Measurements from ENCODE around the gene LSAMP. TPM values are rescaled to one million over a fixed set of nuclear protein-coding genes. Genes with fewer than 3 reads are reported as not detected.

The LSAMP gene
- total and polyA plus RNA-seq, 9 of the 15 experiments (the other 6 are each of a cell fraction or from before 2014, with no cell fraction given), result 0.09 to 0.11 TPM; not detected in 7

DNA sequence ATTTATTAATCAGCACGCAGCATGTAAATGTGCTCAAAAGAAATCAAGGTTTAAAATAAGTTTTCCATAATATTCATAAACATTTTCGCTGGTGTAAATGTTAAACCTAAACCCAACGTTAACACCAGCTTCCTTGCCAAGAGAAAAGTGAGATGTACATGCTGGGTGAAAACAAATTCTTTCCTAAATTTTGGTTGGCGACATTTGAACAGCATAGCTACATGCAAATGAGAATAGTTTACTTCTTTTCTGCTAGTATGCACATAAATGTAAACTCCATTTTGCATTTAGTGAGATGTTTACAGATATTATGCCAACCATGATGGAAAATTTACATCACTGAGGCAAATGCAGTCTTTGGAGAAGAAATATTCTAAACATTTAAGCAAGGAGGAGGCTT lies 639.8 kb downstream of the LSAMP start (continued):
- TF ChIP-seq, protein P1, sequence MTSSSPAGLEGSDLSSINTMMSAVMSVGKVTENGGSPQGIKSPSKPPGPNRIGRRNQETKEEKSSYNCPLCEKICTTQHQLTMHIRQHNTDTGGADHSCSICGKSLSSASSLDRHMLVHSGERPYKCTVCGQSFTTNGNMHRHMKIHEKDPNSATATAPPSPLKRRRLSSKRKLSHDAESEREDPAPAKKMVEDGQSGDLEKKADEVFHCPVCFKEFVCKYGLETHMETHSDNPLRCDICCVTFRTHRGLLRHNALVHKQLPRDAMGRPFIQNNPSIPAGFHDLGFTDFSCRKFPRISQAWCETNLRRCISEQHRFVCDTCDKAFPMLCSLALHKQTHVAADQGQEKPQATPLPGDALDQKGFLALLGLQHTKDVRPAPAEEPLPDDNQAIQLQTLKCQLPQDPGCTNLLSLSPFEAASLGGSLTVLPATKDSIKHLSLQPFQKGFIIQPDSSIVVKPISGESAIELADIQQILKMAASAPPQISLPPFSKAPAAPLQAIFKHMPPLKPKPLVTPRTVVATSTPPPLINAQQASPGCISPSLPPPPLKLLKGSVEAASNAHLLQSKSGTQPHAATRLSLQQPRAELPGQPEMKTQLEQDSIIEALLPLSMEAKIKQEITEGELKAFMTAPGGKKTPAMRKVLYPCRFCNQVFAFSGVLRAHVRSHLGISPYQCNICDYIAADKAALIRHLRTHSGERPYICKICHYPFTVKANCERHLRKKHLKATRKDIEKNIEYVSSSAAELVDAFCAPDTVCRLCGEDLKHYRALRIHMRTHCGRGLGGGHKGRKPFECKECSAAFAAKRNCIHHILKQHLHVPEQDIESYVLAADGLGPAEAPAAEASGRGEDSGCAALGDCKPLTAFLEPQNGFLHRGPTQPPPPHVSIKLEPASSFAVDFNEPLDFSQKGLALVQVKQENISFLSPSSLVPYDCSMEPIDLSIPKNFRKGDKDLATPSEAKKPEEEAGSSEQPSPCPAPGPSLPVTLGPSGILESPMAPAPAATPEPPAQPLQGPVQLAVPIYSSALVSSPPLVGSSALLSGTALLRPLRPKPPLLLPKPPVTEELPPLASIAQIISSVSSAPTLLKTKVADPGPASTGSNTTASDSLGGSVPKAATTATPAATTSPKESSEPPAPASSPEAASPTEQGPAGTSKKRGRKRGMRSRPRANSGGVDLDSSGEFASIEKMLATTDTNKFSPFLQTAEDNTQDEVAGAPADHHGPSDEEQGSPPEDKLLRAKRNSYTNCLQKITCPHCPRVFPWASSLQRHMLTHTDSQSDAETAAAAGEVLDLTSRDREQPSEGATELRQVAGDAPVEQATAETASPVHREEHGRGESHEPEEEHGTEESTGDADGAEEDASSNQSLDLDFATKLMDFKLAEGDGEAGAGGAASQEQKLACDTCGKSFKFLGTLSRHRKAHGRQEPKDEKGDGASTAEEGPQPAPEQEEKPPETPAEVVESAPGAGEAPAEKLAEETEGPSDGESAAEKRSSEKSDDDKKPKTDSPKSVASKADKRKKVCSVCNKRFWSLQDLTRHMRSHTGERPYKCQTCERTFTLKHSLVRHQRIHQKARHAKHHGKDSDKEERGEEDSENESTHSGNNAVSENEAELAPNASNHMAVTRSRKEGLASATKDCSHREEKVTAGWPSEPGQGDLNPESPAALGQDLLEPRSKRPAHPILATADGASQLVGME (CRISPR knock-in tag; IDR thresholded peaks at IDR 0.05), result no peak
- no peak for TF ChIP-seq ARID1B (IDR thresholded peaks at IDR 0.05)

DNA sequence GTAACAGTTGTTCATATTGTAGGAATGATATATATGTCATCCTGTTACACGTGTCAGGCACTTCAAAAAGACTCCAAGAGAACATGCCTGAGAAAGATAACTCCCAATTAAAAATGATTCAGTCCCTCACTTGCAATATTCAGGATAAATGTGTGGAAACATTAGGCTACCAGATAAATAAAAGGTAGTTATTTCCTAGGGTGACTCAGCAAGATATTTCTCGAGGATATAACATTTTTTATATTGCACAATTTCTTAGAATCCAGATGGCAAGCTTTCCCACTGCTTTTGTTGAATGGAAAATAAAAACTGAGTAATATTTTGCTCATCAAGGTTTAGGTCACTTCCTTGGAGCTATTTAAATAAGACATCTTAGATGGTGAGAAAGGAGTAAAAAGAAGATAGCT lies 640.6 kb downstream of the LSAMP start:
- 0% methylated on average over 2 of the region's 2 CpGs for WGBS (ENCODE audit: insufficient coverage, low coverage, missing lambda C conversion rate)
- Histone ChIP-seq H3K4me1 (replicated peaks in 1 of 2; ENCODE audit: control insufficient read depth in 2 of 2, insufficient read depth in 2 of 2, low read length in 2 of 2) (no peaks in the 10 kb centered on the region), H3K9me1 (ENCODE audit: control insufficient read depth, insufficient read depth, low read length) (no peaks in the 10 kb centered on the region), H3K27me3 (ENCODE audit: control insufficient read depth in 2 of 2, insufficient read depth in 2 of 2, low read length in 2 of 2) (no peaks in the 10 kb centered on the region; a peak in 1 of 5 replicates), H3K36me3 (ENCODE audit: control insufficient read depth, insufficient read depth, low read length) (no peaks in the 10 kb centered on the region), H3K4me3 (no peak overlapping the region), H3K79me2 (ENCODE audit: control insufficient read depth, insufficient read depth, low read length) (no peaks in the 10 kb centered on the region), H3K9ac (ENCODE audit: insufficient read depth in 1 of 2, low read depth in 2 of 2, low read length in 2 of 2) (no peak overlapping the region), H2AFZ (ENCODE audit: low read depth, low read length) (no peak overlapping the region), H3K4me2 (ENCODE audit: insufficient read depth, low read length) (no peak overlapping the region), H3K27ac (ENCODE audit: extremely low read depth, low read depth, low read length) (no peak overlapping the region), H4K20me1 (replicated peaks; ENCODE audit: control insufficient read depth, insufficient read depth, low read length) (no peaks in the 10 kb centered on the region), H3K9me3 (replicated peaks; ENCODE audit: control insufficient read depth, insufficient read depth, low read depth, low read length) (no peaks in the 10 kb centered on the region)
- ATAC-seq (no peak), DNase-seq (ENCODE audit: extremely low read depth in 1 of 4, low spot score in 3 of 4) (no peak), FAIRE-seq (no peak)
- TF ChIP-seq CEBPB (tag; IDR thresholded peaks at IDR 0.05) (peak; percentile 37; the same call in 1 of the 2 replicates), SIN3B (IDR thresholded peaks at IDR 0.05; ENCODE audit: low read depth) (no peak), NR2F6 (CRISPR knock-in tag; IDR thresholded peaks at IDR 0.05) (no peak), MAFG (tag; conservative IDR thresholded peaks at IDR 0.05) (peak; percentile 34; the same call in 1 of the 2 replicates), NFE2 (IDR thresholded peaks at IDR 0.05; ENCODE audit: low read depth) (0 out of 2 replicates have a peak, but pooled peaks have one; percentile 8)
- TF ChIP-seq, protein P2, sequence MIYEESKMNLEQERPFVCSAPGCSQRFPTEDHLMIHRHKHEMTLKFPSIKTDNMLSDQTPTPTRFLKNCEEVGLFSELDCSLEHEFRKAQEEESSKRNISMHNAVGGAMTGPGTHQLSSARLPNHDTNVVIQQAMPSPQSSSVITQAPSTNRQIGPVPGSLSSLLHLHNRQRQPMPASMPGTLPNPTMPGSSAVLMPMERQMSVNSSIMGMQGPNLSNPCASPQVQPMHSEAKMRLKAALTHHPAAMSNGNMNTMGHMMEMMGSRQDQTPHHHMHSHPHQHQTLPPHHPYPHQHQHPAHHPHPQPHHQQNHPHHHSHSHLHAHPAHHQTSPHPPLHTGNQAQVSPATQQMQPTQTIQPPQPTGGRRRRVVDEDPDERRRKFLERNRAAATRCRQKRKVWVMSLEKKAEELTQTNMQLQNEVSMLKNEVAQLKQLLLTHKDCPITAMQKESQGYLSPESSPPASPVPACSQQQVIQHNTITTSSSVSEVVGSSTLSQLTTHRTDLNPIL (CRISPR knock-in tag; IDR thresholded peaks at IDR 0.05), result no peak
- no TSS peak for BruUV-seq (replicated peaks)
- ChIA-PET POLR2A (no interaction called here), CTCF (ENCODE audit: low intra/inter-chr PET ratio) (no interaction called here)
- in situ Hi-C loops (cut with MboI), result no loop called here
- intact Hi-C loops (cut with micrococcal nuclease), result no loop called here
